Activated T-cell treated with anti-CD3 and anti-CD28 coated beads, Interleukin-2, amount 50 U/mL, for 4 hours (primary cell): ENCODE data around the gene WDR70. TPM values are rescaled to one million over a fixed set of nuclear protein-coding genes. Genes with fewer than 3 reads are reported as not detected.
"Not testable (repeated sequence)": the region's sequence is repeated elsewhere in the genome, so short reads cannot be mapped to it uniquely, and the experiment has no call there.

Experiments used
- ATAC-seq, 2 donors: fragments of 200-7000 bp; cut with Tn5 transposase; one replicate each; pipeline ENCODE4 v1.10.0; 2021
- DNase-seq: peaks from one replicate; pipeline ENCODE4 v3.0.0-alpha.2; 2020
- H3K27me3 Mint-ChIP-seq: one replicate; pipeline ENCODE4 v1.8.0; 2021; ENCODE audit warnings: low read depth, mixed read lengths
- H3K36me3 Mint-ChIP-seq: one replicate; pipeline ENCODE4 v1.8.0; 2022; ENCODE audit warnings: mixed read lengths; ENCODE audit not compliant: insufficient read depth
- H3K4me1 Mint-ChIP-seq: one replicate; pipeline ENCODE4 v1.8.0; 2021; ENCODE audit warnings: low read depth, mixed read lengths
- H3K4me3 Mint-ChIP-seq: one replicate; pipeline ENCODE4 v1.8.0; 2021; ENCODE audit warnings: mild to moderate bottlenecking, moderate library complexity, mixed read lengths
- H3K9me3 Mint-ChIP-seq: one replicate; pipeline ENCODE4 v1.8.0; 2021; ENCODE audit warnings: mixed read lengths
- total RNA-seq, 3 donors: library from RNA; stranded (reverse); gene quantifications; one replicate each; pipeline ENCODE4 v1.2.1, GENCODE V29; 2021

Gene WDR70
- total RNA-seq, 3 donors from 2014 or later = 28.4 to 34.8 (median 33.6) TPM

DNA sequence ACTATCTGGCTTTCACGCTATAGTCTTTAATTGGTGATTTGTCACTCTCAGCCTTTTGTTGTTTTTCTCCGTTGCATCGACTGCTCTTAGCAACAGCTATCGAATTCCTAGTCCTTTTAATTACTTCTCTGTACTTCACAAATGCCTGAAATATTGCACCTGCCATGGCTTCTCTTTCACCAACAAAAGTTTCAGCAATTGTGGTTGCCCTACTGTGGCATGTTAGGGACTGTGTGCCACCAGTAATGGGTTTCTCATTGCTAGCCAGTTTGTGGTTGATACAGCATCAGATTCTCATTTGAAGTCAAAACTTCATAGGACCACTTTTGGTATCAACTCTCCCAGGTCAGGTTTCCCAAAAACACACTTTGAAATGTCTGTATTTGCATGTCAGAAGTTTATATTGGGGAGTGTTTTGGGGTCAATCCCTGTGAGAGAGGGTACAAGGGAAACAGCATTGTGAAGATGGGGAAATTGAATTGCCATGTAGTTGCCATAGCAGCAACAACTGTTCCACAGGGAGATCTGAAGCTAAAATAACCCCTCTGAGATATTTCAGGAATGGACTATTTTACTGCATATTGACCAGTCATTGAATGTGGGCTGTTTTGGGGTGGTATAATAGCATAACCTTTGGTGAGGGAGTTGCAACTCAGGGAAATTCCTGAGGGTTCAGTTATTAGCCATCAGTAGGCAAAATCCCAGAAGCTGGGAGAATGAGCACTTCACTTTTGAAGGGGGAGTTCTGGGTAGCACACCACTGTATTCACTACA is 99.2 kb downstream of the WDR70 start:
- peaks cover 64% of the 10 kb centered on the region for H3K36me3 Mint-ChIP-seq
- H3K4me3 Mint-ChIP-seq = no peak overlapping the region
- no peaks in the 10 kb centered on the region for H3K27me3 Mint-ChIP-seq
- H3K9me3 Mint-ChIP-seq = peaks cover 20% of the 10 kb centered on the region
- DNase-seq (no peak), ATAC-seq (no peak)
- no peaks in the 10 kb centered on the region for H3K4me1 Mint-ChIP-seq

DNA sequence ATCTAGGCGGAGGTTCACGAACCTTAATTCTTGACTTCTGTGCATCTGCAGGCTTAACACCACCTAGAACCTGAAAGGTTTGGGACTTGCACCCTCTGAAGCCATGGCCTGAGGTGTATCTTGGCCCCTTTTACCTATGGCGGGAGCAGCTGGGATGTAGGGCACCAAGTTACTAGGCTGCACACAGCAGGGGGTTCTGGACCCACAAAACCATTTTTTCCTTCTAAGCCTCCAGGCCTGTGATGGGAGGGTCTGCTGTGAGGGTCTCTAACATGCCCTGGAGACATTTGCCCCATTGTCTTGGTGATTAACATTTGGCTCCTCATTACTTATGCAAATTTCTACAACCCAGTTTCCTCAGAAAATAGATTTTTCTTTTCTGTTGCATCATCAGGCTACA is 102.3 kb downstream of the WDR70 start:
- H3K36me3 Mint-ChIP-seq = peaks cover 61% of the 10 kb centered on the region
- not testable (repeated sequence) for H3K4me3 Mint-ChIP-seq, DNase-seq, H3K4me1 Mint-ChIP-seq, H3K27me3 Mint-ChIP-seq, ATAC-seq
- H3K9me3 Mint-ChIP-seq = peaks cover 20% of the 10 kb centered on the region

DNA sequence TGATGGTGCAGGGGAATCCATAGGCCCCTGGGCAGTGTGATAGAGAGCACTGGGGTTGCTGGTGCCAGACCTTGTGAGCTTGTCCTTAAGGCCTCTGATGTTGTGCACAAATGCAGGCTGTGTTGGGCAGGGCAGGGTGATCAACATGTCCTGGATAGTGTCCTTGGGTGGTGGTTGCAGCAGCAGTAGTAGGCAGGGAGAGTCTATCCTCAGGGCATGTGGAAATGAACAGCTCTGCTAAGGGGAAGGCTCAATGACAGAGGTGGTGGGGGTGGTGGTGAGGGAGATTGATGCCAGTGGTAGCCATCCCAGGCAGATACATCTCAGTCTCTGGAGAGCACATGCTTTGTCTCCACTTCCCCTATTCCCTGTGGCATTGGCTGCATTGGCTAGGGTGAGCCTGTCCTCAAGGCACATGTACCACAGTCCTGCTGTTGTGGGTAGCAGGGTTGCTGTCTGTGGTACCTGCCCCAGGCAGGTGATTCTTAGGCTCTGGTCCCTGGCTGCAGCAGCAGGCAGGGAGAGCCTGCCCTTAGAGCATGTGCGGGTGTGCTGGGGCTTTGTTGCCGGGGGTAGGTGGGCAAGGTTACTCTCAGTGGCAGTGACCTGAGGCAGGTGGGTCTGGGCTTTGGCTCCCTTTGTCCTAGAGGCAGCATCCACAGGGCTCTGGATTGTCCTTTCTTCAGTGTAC is 111.1 kb downstream of the WDR70 start:
- H3K36me3 Mint-ChIP-seq = peaks cover 51% of the 10 kb centered on the region

DNA sequence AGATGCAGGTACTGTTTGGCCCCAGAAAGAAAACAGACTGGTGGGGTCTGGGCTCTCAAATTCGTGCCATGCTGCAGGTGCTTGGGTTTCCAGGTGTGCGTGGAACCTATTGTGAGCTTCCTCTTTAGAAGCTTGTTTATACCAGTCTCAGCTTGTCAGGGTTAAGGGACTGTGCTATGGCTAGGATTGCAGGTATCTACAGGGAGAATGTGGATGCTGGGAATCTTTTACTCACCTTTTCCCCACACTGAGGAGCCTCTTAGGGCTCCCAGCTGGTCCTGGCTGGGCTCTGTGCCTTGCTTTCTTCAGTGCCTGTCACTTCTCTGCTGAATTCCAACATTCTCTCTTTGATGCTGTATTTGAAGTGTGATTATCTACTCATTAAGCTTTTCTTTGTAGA is 111.8 kb downstream of the WDR70 start:
- no peak for DNase-seq
- peaks cover 52% of the 10 kb centered on the region for H3K36me3 Mint-ChIP-seq
- ATAC-seq = no peak
- H3K27me3 Mint-ChIP-seq = no peaks in the 10 kb centered on the region
- peaks cover 9% of the 10 kb centered on the region for H3K4me1 Mint-ChIP-seq
- peaks cover 12% of the 10 kb centered on the region for H3K9me3 Mint-ChIP-seq
- no peak overlapping the region for H3K4me3 Mint-ChIP-seq

More for the DNA sequence above, 111.1 kb downstream of the WDR70 start:
- Mint-ChIP-seq H3K9me3 (peaks cover 12% of the 10 kb centered on the region), H3K4me3 (no peak overlapping the region), H3K4me1 (peaks cover 9% of the 10 kb centered on the region), H3K27me3 (no peaks in the 10 kb centered on the region)
- ATAC-seq (no peak), DNase-seq (no peak)

DNA sequence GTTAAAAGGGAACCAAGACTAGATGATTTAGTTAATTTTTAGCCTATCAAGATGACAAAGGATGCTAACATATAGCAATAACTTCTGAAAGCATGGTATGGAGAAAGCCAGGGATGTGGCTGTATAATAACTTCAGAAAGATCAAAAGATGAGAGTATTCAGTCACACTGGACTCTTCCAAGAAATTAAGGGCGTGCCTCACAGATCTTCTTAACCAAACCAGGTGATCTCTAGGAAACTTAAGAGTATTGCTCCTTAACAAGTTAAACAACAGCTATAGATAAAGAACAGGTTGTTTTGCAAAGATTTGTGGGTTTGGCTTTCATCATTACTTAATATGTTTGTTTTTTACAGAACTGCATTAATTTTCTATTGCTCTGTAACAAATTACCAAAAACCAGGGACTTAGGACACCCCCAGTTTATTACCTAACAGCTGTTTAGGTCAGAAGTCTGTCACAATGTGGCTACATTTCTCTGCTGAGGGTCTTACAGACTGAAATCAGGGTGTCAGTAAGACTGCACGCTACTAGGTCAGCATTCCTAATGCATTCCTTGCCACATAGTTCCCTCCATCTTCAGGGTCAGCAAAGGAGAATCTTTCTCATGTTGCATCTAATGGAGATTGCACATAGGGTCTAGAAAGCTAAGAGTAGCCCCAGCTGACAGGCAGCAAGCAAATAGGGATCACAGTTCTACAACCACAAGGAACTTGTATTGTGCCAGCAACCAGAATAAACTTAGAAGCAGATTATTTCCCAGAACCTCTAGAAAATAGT is 113.8 kb downstream of the WDR70 start:
- Mint-ChIP-seq H3K4me1 (peaks cover 9% of the 10 kb centered on the region), H3K36me3 (peaks cover 47% of the 10 kb centered on the region), H3K9me3 (peaks cover 10% of the 10 kb centered on the region), H3K4me3 (no peak overlapping the region), H3K27me3 (no peaks in the 10 kb centered on the region)
- ATAC-seq (no peak), DNase-seq (no peak)

DNA sequence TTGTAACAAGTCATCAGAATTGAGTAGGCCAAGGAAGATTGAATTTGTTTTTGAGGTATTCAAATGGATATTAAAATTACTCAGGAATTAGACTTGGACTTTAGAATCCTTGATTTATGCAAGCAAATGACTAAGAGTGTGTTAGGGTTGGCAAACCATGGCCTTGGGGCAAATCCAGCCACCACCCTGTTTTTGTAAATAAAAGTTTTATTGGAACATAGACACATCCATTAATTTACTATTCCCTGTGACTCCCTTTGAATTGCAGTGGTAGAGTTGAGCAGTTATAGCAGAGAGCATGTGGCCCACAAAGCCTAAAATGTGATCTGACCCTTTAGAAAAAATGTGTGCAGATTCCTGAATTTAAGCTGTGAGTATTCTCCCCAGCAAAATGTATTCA is 115.6 kb downstream of the WDR70 start:
- no peaks in the 10 kb centered on the region for H3K27me3 Mint-ChIP-seq
- DNase-seq (no peak), ATAC-seq (no peak)
- H3K4me1 Mint-ChIP-seq = peaks cover 9% of the 10 kb centered on the region
- no peaks in the 10 kb centered on the region for H3K9me3 Mint-ChIP-seq
- H3K36me3 Mint-ChIP-seq = peaks cover 47% of the 10 kb centered on the region
- no peak overlapping the region for H3K4me3 Mint-ChIP-seq

DNA sequence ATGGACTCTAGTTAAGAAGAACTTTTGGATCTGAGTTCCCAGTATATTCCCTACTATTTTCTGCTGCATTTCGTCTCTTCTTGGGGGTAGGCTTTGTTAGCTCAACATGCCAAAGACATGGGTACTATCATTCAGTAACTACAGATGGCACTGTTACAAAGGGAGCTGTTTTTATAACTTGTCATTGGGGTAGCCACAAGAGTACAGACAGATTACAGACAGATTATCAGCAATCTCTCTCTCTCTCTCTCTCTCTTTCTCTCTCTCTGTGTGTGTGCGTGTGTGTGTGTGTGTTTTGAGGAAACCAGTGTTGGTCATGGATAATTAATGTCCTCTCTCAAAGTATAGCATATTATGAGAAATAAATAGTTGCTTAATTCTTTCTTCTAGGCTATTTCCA is 116.1 kb downstream of the WDR70 start:
- ATAC-seq = no peak

DNA sequence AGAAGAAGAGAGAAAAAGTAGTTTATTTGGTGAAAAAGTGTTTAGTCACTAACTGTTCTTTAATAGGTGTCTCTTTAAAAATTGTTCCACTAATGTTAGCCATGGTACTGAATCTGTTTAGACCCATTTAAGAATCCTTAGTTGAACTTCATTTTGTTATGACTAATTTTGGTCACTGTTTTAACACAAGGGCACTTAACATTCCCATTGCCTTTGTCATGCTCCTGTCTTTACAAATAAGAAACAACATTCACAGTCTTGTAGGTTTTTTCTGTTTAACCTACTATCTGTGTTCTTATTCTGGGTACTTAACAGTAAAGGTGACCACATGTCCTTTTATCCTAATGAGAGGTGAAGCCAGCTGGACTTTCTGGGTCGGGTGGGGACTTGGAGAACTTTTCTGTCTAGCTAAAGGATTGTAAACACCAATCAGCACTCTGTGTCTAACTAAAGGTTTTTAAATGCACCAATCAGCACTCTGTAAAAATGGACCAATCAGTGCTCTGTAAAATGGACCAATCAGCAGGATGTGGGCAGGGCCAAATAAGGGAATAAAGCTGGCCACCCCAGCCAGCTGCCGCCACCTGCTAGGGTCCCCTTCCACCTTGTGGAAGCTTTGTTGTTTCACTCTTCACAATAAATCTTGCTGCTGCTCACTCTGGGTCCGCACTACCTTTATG is 116.7 kb downstream of the WDR70 start:
- H3K4me3 Mint-ChIP-seq = no peak overlapping the region
- ATAC-seq = no peak
- H3K9me3 Mint-ChIP-seq = no peaks in the 10 kb centered on the region

More for the DNA sequence above, 116.1 kb downstream of the WDR70 start:
- Mint-ChIP-seq H3K4me1 (peaks cover 6% of the 10 kb centered on the region), H3K36me3 (peaks cover 47% of the 10 kb centered on the region), H3K4me3 (no peak overlapping the region), H3K9me3 (no peaks in the 10 kb centered on the region), H3K27me3 (no peaks in the 10 kb centered on the region)
- DNase-seq = no peak

DNA sequence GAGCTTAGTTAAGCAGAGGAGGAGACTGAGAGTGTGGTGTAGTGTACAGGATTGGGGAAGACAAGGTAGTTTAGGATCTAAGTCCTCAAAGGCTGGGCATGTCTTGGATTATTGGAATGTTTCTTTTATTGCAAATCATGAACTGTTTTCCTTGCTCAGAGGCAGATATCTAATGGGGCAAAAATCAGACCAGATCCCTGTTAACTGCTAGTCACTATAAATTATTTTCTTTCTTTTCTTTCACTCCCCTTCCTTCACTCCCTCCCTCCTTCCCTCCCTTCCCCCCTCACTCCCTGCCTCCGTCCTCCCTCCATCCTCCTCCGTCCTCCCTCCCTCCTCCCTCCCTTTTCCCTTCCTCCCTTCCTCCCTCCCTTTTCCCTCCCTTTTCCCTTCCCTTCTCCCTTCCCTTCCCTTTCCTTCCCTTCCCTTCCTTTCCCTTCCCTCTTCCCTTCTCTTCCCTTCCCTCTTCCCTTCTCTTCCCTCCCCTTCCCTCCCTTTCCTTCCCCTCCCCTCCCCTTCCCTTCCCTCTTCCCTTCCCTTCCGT is 117.9 kb downstream of the WDR70 start:
- ATAC-seq (no peak), DNase-seq (no peak)
- Mint-ChIP-seq H3K4me3 (no peak overlapping the region), H3K27me3 (no peaks in the 10 kb centered on the region), H3K9me3 (no peaks in the 10 kb centered on the region), H3K4me1 (peaks cover 9% of the 10 kb centered on the region), H3K36me3 (peaks cover 52% of the 10 kb centered on the region)

More for the DNA sequence above, 116.7 kb downstream of the WDR70 start:
- Mint-ChIP-seq H3K27me3 (no peaks in the 10 kb centered on the region), H3K4me1 (peaks cover 6% of the 10 kb centered on the region), H3K36me3 (peaks cover 47% of the 10 kb centered on the region)
- DNase-seq = no peak

DNA sequence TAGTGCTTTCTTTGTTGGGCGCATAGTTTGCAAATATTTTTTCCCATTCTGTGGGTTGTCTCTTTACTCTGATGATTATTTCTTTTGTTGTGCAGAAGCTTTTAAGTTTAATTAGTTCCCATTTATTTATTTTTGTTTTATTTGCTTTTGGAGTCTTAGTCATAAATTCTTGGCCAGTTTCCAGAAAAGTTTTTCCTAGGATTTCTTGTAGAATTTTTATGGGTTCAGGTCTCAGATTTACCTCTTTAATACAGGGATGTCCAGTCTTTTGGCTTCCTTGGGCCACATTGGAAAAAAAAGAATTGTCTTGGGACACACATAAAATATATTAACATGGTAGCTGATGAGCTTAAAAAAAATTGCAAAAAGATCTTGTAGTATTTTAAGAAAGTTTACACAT is 122.0 kb downstream of the WDR70 start:
- Mint-ChIP-seq H3K4me1 (peaks cover 6% of the 10 kb centered on the region), H3K4me3 (no peak overlapping the region), H3K9me3 (peaks cover 7% of the 10 kb centered on the region), H3K27me3 (no peaks in the 10 kb centered on the region), H3K36me3 (peaks cover 59% of the 10 kb centered on the region)
- no peak for ATAC-seq
- no peak for DNase-seq

DNA sequence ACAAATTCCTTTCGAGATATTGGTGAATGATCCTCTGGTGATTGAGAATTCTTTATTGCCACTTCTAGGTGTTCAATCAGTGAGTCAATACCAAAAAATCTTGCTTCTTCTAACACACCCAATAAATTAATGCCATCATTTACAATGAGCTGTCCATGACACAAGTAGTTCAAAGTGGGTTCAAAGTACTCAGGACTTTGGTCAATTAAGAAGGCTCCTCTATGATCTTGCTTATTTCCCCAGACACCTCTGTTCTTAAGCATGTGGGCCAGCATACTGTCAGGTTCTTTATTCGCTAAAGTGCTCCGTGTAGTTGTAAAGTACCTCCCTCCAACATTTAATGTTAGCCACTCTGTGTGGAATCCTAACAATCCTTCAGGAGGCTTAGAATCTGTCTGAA is 127.1 kb downstream of the WDR70 start:
- H3K9me3 Mint-ChIP-seq = peaks cover 11% of the 10 kb centered on the region
- no peak for DNase-seq
- no peak overlapping the region for H3K4me3 Mint-ChIP-seq
- no peaks in the 10 kb centered on the region for H3K27me3 Mint-ChIP-seq
- peaks cover 6% of the 10 kb centered on the region for H3K4me1 Mint-ChIP-seq
- H3K36me3 Mint-ChIP-seq = peaks cover 61% of the 10 kb centered on the region
- ATAC-seq = no peak

DNA sequence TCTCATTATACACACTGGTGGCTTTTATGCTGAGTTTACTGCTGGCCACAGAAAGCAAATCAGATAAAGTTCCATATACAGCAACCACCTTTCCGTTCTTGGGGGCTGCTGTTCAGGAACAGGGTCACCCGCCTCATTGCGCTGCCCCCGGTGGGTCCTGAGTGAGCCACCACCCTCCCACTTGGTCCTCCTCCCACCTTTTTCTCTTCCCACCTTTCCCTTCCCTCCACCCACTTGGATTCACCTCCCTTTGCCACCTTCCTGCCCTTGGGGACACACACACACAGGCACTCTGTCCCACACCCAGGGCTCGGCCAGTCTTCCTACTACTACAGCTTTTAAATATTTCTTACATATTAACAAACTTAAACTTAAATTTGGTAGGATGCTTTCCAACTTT is 127.6 kb downstream of the WDR70 start:
- peaks cover 4% of the 10 kb centered on the region for H3K4me1 Mint-ChIP-seq
- no peak overlapping the region for H3K4me3 Mint-ChIP-seq
- H3K36me3 Mint-ChIP-seq = peaks cover 61% of the 10 kb centered on the region
- no peak for ATAC-seq
- peaks cover 11% of the 10 kb centered on the region for H3K9me3 Mint-ChIP-seq
- no peak for DNase-seq
- no peaks in the 10 kb centered on the region for H3K27me3 Mint-ChIP-seq

DNA sequence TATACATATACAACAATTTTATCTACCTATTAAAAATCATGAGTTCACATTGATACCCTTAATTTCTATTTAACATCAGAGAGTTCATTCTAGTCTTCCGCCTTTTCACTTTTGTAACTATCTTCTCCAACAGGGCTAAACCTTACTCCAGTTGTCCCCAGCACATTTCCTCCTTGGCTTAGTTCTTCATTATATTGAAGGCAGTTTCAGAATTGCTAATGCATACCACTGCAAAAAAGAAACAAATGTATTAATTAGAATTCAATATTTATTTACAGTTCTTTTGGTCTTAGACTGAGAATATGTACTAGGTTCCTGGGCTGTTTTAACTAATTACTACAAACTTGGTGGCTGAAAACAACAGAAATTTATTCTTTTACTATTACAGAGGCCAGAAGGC is 132.5 kb downstream of the WDR70 start:
- H3K4me3 Mint-ChIP-seq = no peak overlapping the region
- DNase-seq (no peak), ATAC-seq (no peak)
- H3K9me3 Mint-ChIP-seq = peaks cover 4% of the 10 kb centered on the region
- no peaks in the 10 kb centered on the region for H3K27me3 Mint-ChIP-seq
- no peaks in the 10 kb centered on the region for H3K4me1 Mint-ChIP-seq
- H3K36me3 Mint-ChIP-seq = peaks cover 49% of the 10 kb centered on the region

DNA sequence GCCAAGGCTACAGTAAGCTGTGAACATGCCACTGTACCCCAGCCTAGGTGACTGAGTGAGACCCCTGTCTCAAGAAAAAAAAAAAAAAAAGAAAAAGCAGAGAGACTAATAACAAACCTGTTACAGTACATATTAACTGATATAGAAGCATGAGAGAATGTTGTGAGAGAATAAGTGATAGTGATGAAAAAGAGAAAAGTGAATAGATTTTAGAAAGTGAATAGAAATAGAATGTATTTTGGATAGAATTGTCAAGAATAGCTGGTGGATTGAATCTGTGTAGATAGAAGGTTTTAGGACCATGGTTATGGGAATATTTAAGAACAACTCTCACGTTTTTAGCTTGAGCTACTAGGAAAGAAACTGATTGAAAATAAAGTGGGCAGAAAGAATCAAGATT is 135.8 kb downstream of the WDR70 start:
- H3K4me3 Mint-ChIP-seq = no peak overlapping the region
- peaks cover 42% of the 10 kb centered on the region for H3K36me3 Mint-ChIP-seq
- H3K4me1 Mint-ChIP-seq = no peaks in the 10 kb centered on the region
- peaks cover 6% of the 10 kb centered on the region for H3K9me3 Mint-ChIP-seq
- DNase-seq (no peak), ATAC-seq (no peak)
- no peaks in the 10 kb centered on the region for H3K27me3 Mint-ChIP-seq
